ENCODE measurements around the gene PPFIA1. TPM values are rescaled to one million over a fixed set of nuclear protein-coding genes. Genes with fewer than 3 reads are reported as not detected.

PPFIA1 gene
- total and polyA plus RNA-seq, 10 of the 15 experiments (the other 5 are each of a cell fraction or from before 2014, with no cell fraction given) = 5.2 to 26.2 (median 15.8) TPM

DNA sequence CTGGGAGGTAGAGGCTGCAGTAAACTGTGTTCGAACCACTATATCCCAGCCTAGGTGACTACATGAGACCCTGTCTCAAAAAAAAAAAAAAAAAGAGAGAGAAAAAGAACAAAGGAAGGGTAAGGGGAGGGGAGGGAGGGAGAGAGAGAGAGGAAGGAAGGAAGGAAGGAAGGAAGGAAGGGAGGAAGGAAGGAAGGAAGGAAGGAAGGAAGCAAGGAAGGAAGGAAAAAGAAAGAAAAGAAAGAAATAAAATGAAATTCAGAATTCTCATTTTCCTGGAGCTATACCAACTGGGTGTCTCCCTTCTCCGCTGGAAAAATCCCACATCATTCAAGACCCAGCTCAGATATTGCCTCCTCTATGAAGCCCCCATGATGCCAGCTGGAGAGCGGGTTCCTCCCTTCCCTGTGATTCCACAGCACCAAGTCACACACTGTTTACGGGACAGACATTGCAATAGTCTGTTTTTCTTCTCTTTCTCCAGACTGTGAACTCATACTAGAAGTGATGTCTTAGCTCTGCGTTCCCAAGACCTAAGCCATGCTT, 3.0 kb upstream of the PPFIA1 start (continued):
- TF ChIP-seq NFYB (IDR thresholded peaks at IDR 0.05; ENCODE audit: insufficient read depth, low read depth, low read length) (no peak), CEBPZ (IDR thresholded peaks at IDR 0.05; ENCODE audit: low read depth, low read length) (no peak), ZBED1 (IDR thresholded peaks at IDR 0.05; ENCODE audit: borderline replicate concordance) (no peak)

DNA sequence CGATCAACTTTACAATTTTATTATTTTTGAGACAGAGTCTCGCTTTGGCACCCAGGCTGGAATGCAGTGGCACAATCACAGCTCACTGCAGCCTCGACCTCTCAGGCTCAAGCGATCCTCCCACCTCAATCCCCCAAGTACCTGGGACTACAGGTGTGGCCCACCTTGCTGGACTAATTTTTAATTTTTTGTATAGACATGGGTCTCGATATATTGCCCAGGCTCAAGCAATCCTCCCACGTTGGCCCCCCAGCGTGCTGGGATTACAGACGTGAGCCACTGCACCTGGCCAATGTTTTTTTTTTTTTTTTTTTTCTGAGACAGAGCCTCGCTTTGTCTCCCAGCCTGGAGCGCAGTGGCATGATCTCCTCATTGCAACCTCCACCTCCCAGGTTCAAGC, 2.0 kb upstream of the PPFIA1 start:
- CTCF ChIA-PET = no interaction called here
- DNase-seq (ENCODE audit: low read depth, low spot score) (no peak), ATAC-seq (no peak), FAIRE-seq (no peak)
- intact Hi-C loops (cut with micrococcal nuclease; ENCODE audit: unreplicated experiment) (no loop called here), in situ Hi-C loops (cut with MboI) (no loop called here)
- SMC1A ChIA-PET (ENCODE audit: uncharacterized antibody, unreplicated experiment) = no interaction called here
- no peak for TF ChIP-seq ETV6 (conservative IDR thresholded peaks at IDR 0.05 in 1 of 2, IDR thresholded peaks at IDR 0.05 in 1 of 2; ENCODE audit: borderline replicate concordance in 1 of 2, low read depth in 1 of 2)
- TF ChIP-seq PAX8 (IDR thresholded peaks at IDR 0.05) = no peak
- no peak for TF ChIP-seq ZNF207 (IDR thresholded peaks at IDR 0.05; ENCODE audit: borderline replicate concordance)
- no peak for TF ChIP-seq MTA3 (IDR thresholded peaks at IDR 0.05; ENCODE audit: borderline replicate concordance, low read length)
- TF ChIP-seq RBBP5 (conservative IDR thresholded peaks at IDR 0.05) = no peak
- no peak for TF ChIP-seq ATF7 (IDR thresholded peaks at IDR 0.05; ENCODE audit: low read depth)
- no peak overlapping the region for H3K4me2 ChIP-seq (ENCODE audit: control insufficient read depth, insufficient read depth)
- no peak overlapping the region for H3K4me3 ChIP-seq
- no TSS peak for BruUV-seq (replicated peaks)
- peaks cover 14% of the 10 kb centered on the region; the same call in 1 of the 2 replicates for H3K4me1 ChIP-seq (ENCODE audit: control insufficient read depth, insufficient read depth, low read length)
- no peaks in the 10 kb centered on the region for H3K9me3 ChIP-seq (replicated peaks; ENCODE audit: control insufficient read depth, insufficient read depth, low read length)
- H3K79me2 ChIP-seq (ENCODE audit: control insufficient read depth, insufficient read depth, low read length) = peaks cover 14% of the 10 kb centered on the region
- no peak overlapping the region for H3K9ac ChIP-seq (ENCODE audit: control insufficient read depth, insufficient read depth, low read length)
- POLR2A ChIA-PET = no interaction called here
- no peak overlapping the region for H3K27ac ChIP-seq (ENCODE audit: control insufficient read depth, insufficient read depth)
- no peaks in the 10 kb centered on the region for H4K20me1 ChIP-seq (ENCODE audit: control insufficient read depth, insufficient read depth)
- H3K27me3 ChIP-seq (replicated peaks in 1 of 2; ENCODE audit: control insufficient read depth in 2 of 2, insufficient read depth in 2 of 2, low read length in 1 of 2) = no peaks in the 10 kb centered on the region
- RAD21 ChIA-PET (ENCODE audit: unreplicated experiment) = no interaction called here
- WGBS (ENCODE audit: insufficient coverage, insufficient replicate concordance, low lambda C conversion rate, missing lambda C conversion rate) = 62% methylated on average over 9 of the region's 10 CpGs
- H2AFZ ChIP-seq (ENCODE audit: control insufficient read depth, low read depth, low read length) = no peak overlapping the region
- H3K36me3 ChIP-seq (ENCODE audit: control insufficient read depth in 2 of 2, insufficient read depth in 2 of 2, low read length in 1 of 2) = peaks cover 0 to 4% of the 10 kb centered on the region in 2 experiments; a peak in 1 of 4 replicates

Data from GM12878 (cell line).